ENCODE data around the gene SERPINA7. TPM values are rescaled to one million over a fixed set of nuclear protein-coding genes. Genes with fewer than 3 reads are reported as not detected.

SERPINA7 gene
- total and polyA plus RNA-seq, 2 of the 13 experiments (the other 11 are each of a cell fraction or from before 2014, with no cell fraction given) = 315 to 456 TPM

GRCh38 chrX:106039920-106040319, 1.4 kb upstream of the SERPINA7 start (continued):
- TF ChIP-seq ARID5B (CRISPR knock-in tag; IDR thresholded peaks at IDR 0.05) = no peak
- TF ChIP-seq HIC2 (CRISPR knock-in tag; IDR thresholded peaks at IDR 0.05; ENCODE audit: low read depth) = no peak
- no peak for TF ChIP-seq GABPA (IDR thresholded peaks at IDR 0.05; ENCODE audit: low read depth, low read length)
- TF ChIP-seq GABPA (CRISPR knock-in tag; IDR thresholded peaks at IDR 0.05; ENCODE audit: low read depth) = no peak

GRCh38 chrX:106037835-106038473, 573 bp downstream of the SERPINA7 start:
- H3K79me2 ChIP-seq (ENCODE audit: insufficient read depth, low read length) = peaks cover 30% of the 10 kb centered on the region
- no peak overlapping the region for H2AFZ ChIP-seq (ENCODE audit: low read length)
- peaks cover 3 to 22% of the 10 kb centered on the region in 2 experiments; a peak in 2 of 5 replicates for H3K36me3 ChIP-seq (replicated peaks in 1 of 2; ENCODE audit: control insufficient read depth in 1 of 2, insufficient read depth in 2 of 2, low read length in 2 of 2)
- 14% methylated on average over 1 of the region's 1 CpG for WGBS (ENCODE audit: low lambda C conversion rate)
- H3K4me2 ChIP-seq (ENCODE audit: low read depth, low read length) = peak overlapping the region; percentile 83
- ATAC-seq (no peak), FAIRE-seq (no peak), DNase-seq (ENCODE audit: low spot score) (no peak)
- ChIA-PET CTCF (ENCODE audit: low intra/inter-chr PET ratio, low total read pairs) (interaction anchor here (3.0 kb wide), 1 partner anchor 63 kb away, joined by 16 read pairs; no protein-coding TSS in a partner anchor), POLR2A (interaction anchor here (1.1 to 1.8 kb wide), 3 partner anchors 29 to 31 kb away, joined by 3 to 8 read pairs (median 6); no protein-coding TSS in a partner anchor)
- TF ChIP-seq AGO2 (optimal IDR thresholded peaks at IDR 0.05; ENCODE audit: low read depth, low read length) (peak; percentile 80), RBFOX2 (IDR thresholded peaks at IDR 0.05; ENCODE audit: low read depth, low read length) (peak; percentile 86), ADNP (CRISPR knock-in tag; IDR thresholded peaks at IDR 0.05) (no peak)
- in situ Hi-C loops (cut with HindIII; ENCODE audit: extremely low pct_ligation_motif_present, low pct_unique_long_range_greater_than_20kb) (no loop called here), intact Hi-C loops (cut with micrococcal nuclease; ENCODE audit: unreplicated experiment) (no loop called here)
- peak overlapping the region; percentile 86 for H3K27ac ChIP-seq (ENCODE audit: extremely low read length, insufficient read depth, low read length)
- H3K4me1 ChIP-seq (ENCODE audit: insufficient read depth, low read length) = peaks cover 64% of the 10 kb centered on the region
- H3K9ac ChIP-seq (ENCODE audit: insufficient read depth, low read depth, low read length) = peak overlapping the region; percentile 64
- H4K20me1 ChIP-seq (ENCODE audit: insufficient read depth, low read length) = no peaks in the 10 kb centered on the region
- no peaks in the 10 kb centered on the region for H3K9me3 ChIP-seq (ENCODE audit: low read length)
- peak overlapping the region; percentile 65 to 75 (median 69) for H3K4me3 ChIP-seq (replicated peaks in 1 of 3; ENCODE audit: insufficient read depth in 1 of 3, low read depth in 2 of 3, low read length in 3 of 3)
- TSS peak; percentile 65 for BruUV-seq (replicated peaks)
- H3K27me3 ChIP-seq (ENCODE audit: control insufficient read depth in 1 of 2, insufficient read depth in 2 of 2, low read length in 2 of 2) = no peaks in the 10 kb centered on the region

Data from HepG2 (cell line).